Activated gamma-delta T cell treated with Interleukin-2 at 50 U/mL for 16 hours (primary cell): ENCODE results near the gene SLC5A9.
A peak's percentile ranks its signal among the peaks of the same experiment; 100 is the strongest.
"Not testable (repeated sequence)": the region's sequence is repeated elsewhere in the genome, so short reads cannot be mapped to it uniquely, and the experiment has no call there.

Source experiments
- DNase-seq: peaks from one replicate; pipeline ENCODE4 v3.0.0-alpha.2; 2020

SLC5A9 gene

GRCh38 chr1:48222501-48223242 lies at the start of gene SLC5A9:
SLC5A9 (plus strand) TSS chr1:48222716; CDS start chr1:48222737, 21 bp downstream.
- no peak for DNase-seq

- DNase-seq, result no peak
Observed at GRCh38 chr1:48175116-48175515, 47.4 kb upstream of the SLC5A9 start.

DNA sequence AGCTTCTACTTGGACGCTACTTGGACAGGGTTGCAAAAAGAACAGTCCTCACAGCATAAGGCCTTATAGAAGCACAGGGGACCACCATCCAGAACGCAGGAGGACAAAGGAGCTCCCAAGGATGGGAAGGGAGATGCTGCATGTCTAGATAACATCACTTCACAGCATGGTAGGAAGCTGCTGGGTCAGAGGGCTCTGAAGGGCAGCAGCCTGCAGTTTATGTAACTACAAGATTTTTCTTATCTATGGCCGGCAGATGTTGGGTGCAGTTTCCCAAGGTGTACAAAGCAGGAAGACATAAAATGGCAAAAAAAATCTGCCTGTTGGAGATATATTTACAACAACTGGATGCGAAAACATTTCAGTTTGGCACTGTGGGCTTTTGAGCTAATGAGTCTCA lies 45.3 kb upstream of the SLC5A9 start:
- DNase-seq, result no peak

- no peak for DNase-seq
Observed at GRCh38 chr1:48181669-48182367, 40.7 kb upstream of the SLC5A9 start.

DNA sequence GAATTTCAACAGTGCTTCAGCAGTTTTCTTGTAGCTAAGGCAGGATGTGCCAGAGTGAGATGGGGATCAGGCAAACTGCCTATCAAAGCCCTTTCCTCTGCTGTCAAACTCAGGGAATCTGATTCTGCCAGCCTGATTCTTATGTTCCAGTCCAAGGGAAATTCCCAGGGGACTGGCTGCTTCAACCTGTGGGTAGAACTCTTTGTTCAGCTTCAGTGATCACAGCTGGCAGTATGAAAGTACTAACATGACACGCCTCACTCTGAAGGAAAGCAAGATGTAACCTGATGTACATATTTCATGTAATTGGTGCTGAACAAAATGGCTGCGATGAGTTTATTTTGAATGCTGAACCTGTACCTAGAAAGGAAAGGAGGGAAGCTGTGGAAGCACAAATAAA lies 40.1 kb upstream of the SLC5A9 start:
- no peak for DNase-seq

DNA sequence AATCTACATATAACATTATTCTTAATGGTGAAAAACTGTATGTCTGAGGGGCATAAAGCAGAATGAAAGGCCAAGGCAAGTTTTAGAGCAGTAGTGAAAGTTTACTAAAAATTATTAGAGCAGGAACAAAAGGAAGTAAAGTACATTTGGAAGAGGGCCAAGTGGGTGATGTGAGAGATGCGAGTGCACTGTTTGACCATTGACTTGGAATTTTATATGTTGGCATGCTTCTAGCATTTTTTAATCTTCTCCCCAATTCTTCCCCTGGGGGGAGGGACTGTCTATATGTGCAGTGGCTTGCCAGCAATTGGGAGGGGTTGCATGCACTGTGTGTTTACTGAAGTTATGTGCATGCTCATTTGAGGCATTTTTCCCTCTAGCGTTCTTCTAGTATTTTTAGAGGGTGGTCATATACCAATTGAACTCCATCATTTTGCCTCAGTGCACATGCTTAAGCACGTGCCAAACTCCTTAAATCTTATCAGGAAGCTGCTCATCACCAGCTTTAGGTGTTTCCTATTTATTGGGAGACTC lies 36.1 kb upstream of the SLC5A9 start:
- no peak for DNase-seq

DNA sequence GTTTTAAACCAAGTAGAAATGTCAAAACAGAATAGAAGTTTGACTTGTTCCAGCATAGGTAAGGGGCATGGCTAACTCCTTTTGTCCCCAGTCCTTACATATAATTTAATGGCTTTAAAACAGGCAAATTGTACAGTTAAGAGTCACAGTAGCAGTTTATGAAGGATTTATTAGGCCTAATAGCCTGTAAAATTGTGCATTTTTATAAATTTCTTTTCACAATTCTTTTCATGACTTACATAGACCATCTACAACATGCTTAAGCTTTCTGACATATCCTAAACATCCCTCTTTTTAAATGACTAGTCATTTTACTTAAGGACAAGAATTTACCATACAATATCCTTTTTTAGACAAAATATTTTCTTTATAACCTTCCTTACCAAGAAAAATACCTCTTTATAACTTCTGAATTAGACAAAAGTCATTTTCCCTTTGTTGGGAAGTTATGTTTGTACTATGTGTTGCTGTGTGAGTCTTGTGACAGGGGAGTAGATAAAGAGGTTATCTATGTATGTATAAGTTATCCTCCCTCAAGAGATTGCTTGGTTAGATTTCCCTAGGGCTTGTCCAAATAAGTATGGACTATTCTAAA lies 34.5 kb upstream of the SLC5A9 start:
- no peak for DNase-seq

GRCh38 chr1:48190881-48191280 lies 31.6 kb upstream of the SLC5A9 start:
- DNase-seq, result no peak

- no peak for DNase-seq
Observed at GRCh38 chr1:48194801-48195200, 27.7 kb upstream of the SLC5A9 start.

- DNase-seq, result no peak
Observed at GRCh38 chr1:48196237-48196636, 26.3 kb upstream of the SLC5A9 start.

GRCh38 chr1:48198970-48199369 lies 23.5 kb upstream of the SLC5A9 start:
- no peak for DNase-seq

DNA sequence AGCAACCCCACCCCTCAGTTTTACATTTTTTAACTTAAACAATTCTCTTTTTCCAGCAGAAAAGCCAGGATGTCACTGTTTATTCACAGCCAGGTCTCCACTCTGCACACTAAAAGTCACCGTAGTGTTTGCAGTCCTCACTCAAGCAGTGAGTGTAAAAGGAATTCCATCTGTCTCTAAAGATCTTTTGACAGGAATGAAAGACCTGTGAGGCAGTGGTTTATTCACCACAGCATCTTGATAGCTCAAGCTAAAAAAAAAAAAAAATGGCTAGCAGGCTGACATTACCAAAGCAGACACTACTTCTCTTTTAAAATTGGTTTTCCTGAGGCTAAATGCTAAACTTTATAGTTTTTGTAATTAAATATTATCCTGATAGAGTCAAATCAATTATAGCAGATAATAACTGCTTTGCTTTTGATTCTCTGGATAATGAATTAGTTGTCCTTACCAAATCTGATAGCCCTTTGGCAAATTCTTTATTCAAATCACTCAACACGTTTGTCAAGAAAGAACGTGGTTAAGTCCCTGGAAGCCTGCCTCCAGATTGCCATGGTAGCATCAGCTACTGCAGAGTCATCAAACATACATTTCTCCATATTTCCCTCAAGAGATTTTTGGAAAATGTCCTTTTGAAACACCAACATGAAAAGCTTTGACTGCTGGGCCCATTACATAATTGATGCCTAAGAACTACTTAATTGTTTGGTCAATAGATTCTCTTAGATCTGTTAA lies 22.2 kb upstream of the SLC5A9 start:
- no peak for DNase-seq

- DNase-seq, result peak; percentile 52
Observed at GRCh38 chr1:48202030-48202752, 20.3 kb upstream of the SLC5A9 start.

- DNase-seq, result no peak
Observed at GRCh38 chr1:48203287-48203900, 19.1 kb upstream of the SLC5A9 start.

GRCh38 chr1:48205522-48205921 lies 17.0 kb upstream of the SLC5A9 start:
- no peak for DNase-seq

GRCh38 chr1:48206371-48206770 lies 16.1 kb upstream of the SLC5A9 start:
- no peak for DNase-seq

DNA sequence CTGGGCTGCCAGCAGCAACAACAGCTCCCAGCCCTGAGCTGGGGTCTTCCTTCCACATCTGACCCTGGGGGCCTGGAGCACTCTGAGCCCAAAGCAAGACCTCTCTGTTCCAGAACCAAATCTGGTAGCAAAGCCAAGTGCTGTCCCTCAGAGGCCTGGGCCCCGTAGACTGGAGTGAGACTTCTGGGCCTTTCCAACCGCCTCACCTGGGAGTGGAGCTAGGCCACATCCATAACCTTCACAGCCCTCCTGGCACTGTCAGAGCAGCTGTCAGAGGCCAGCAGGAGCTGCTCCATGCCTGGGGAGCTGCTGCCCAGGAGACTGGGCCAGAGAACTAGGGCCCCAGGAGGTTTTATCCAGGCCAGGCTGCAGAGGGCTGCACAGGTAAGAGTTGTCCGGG lies 15.4 kb upstream of the SLC5A9 start:
- no peak for DNase-seq

DNA sequence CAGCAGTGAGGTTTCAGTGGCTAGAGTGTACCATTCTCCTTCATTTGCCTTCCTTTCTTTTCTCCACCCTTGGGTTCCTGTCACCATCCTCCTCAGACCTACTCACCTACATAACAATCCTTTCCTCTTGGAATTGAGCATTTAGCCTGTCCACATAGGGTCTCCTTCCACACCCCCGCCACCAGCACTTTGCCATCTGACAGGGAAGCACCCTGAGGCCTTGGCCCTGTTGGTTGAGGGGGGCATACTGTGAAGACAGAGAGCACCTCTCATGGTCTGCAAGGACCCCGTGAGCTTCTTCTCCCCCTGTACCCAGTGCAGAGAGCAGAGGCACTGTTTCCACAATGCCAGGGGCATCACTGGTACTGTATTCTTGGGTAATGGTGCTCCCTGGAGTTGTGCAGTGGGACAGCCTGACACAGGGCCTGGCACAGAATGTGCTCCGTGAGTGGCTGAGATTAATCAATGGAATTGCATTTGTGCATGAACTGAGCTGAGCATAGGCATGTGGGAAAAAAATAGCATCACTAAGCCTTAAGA lies 14.9 kb upstream of the SLC5A9 start:
- no peak for DNase-seq

DNA sequence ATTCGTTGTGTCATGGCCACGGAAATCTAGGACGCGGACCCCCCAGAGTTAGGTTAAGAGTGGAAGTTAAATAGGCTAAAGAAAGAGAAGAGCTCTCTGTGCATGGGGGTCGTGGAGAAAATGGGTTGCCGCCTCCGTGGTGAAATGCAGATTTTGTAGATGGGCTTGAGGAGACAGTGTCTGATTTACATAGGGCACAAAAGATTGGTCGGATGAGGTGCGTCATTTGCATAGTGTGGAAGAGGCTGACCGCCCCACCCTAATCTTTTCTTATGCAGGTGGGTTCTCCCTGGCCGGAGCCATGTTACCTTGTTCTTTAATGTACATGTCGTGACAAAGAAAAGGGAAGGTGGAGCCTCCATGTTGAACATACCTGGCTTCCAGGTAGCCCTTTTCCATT lies 14.3 kb upstream of the SLC5A9 start:
- DNase-seq, result no peak

DNA sequence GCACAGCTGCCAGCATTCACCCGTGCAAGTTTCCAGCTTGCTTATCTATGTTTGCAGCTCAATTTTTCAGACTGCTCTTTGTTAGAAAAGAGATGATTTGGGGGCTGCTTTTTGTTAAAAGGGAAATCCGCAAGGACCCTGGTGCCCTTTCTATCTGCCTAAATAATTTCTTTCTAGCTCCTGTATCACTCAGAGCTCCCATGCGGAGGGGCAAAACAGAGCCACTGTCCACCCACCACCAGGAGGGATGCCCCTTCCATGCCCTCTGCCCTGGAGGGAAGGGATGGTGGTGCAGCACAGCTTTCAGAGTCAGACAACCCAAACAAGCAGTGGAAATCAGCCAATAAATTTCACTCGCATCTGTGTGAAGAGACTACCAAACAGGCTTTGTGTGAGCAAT lies 13.9 kb upstream of the SLC5A9 start:
- no peak for DNase-seq

DNA sequence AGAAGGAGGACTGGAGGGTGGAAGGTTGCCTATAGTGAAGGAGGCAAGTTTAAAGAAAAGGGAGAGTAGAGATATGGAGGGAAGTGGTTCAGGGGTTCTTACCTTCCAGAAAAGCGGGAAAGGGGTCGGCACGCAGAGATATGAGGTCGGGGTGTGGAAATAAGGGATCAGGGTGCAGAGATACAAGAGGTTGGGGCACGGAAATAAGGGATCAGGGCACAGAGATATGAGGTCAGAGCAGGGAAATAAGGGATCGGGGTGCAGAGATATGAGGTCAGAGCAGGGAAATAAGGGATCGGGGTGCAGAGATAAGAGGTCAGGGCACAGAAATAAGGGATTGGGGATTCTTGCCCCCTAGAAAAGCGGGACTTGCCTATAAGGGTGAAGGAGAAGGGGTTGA lies 9.1 kb upstream of the SLC5A9 start:
- not testable (repeated sequence) for DNase-seq

GRCh38 chr1:48214366-48214765 lies 8.2 kb upstream of the SLC5A9 start:
- not testable (repeated sequence) for DNase-seq
